Stimulated activated CD8-positive, alpha-beta memory T cell treated with anti-CD3 and anti-CD28 coated beads, Interleukin-12 subunit alpha, Interleukin-12 subunit beta, amount 100 ng/mL, for 4 hours (primary cell): Measurements from ENCODE around the gene FIGN.

ENCODE experiments used
- DNase-seq: peaks from one replicate; pipeline ENCODE4 v3.0.0-alpha.2; 2020; ENCODE audit warnings: low read depth

Gene FIGN

DNA sequence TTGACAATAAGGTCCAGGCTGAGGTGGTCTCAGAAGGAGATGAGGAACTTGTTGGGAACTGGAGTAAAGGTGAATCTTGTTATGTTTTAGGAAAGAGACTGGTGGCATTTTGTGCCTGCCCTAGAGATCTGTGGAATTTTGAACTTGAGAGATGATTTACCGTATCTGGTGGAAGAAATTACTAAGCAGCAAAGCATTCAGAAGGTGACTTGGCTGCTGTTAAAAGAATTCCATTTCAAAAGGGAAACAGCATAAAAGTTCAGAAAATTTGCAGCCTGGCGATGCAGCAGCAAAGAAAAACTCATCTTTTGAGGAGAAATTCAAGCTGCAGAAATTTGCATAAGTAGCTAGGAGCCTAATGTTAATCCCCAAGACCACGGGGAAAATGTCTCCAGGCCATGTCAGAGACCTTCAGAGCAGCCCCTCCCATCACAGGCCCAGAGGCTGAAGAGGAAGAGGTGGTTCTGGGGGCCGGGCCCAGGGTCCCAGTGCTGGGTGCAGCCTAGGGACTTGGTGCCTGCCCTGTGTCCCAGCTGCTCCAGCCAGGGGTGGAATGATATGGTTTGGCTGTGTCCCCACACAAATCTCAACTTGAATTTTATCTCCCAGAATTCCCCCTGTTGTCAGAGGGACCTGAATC, 73.5 kb downstream of the FIGN start:
- DNase-seq: no peak

DNA sequence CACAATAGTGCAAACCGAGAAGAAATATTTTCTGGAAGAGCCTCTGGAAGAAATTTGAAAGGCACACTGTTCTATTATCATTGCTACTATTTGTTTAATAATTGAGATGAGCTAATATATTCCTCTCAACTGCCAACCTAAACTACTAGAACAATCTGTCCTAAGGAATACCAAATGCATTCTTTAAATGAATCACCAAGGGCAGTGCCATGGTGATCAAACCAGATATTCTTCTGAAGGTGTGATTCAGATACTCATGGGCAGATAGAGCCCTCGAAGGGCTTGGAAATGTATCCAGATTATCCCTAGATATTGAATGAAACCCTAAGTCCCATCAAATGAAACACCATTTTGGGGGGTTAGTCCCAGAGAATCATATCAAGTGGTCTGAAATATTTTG, 76.6 kb downstream of the FIGN start:
- DNase-seq: no peak

DNA sequence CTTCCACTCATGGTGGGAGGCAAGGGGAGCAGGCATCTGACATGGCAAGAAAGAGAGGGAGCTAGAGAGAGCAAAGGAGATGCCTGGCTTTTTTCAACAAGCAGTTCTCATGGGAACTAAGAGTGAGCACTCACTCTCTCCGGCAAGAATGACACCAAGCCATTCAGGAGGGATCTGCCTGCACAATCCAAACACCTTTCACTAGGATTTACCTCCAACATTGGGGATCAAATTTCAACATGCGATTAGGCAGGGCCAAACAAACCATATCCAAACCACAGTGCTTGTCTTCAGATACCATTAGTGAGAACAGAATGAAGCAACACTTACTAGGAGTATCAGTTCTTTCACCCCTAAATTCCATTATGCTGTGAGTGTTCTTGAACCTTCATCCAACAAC, 77.3 kb downstream of the FIGN start:
- no peak for DNase-seq

DNA sequence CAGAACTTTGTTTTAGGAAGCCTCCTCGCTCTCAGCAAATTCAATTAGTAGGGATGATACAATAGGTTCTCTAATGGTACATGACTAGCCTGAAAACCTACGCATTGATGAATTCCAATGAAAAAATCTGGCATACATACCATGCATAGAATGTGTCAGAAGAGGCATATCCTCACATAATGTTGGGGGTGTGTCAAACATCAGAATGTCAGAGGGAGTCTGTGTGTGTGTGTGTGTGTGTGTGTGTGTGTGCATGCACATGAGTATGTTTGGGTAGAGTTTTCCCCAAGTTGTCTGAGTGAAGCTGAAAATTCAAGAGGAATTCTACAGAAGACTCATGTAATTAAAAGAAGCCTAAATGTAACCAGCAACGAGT, 78.5 kb downstream of the FIGN start:
- DNase-seq: no peak

DNA sequence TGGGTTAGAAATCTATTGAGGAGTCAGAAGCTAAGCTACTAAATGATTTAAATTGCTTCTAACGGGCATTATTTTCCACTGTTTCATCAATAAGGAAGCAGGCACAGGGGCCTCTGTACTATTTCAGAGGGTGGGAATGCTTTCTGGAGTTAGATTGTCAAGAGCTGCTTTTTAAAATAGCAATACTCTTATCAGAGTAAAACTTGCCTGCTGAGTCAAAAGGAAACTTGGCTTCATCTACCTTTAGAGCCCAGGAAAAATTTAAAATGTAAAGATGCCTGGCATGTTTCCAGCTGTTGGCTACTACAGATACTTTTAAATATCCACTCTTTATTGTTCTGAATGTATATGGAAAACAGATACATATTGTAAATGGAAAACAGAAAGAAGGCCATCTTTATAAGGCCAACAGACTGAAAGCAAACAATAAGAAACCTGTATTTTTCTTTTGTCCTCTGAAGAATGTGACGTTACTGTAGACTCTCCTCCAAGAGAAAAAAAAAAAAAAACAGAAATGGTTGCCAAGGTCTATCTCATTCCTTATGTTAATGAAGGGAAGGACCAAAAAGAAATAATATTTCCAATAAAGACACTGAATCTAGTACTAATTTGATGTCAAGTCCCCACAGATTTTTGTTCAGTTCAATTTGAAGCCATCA, 79.1 kb downstream of the FIGN start:
- DNase-seq: no peak

DNA sequence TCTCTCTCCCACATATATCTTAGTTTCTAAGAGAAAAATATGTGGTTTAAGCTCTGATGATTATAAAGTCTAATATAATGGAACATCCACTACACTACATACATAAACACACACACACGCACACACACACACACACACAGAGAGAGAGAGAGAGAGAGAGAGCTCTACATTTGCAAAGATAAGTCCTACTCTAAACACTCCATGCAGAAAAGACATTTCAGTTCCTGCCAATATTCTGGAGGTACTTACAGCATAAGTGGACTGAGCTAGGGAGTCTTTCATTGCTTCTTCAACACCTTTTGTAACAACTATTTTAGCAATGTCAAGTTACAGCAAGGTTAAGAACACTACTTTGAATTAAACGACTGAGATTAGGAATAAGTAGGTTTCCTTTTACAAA, 80.1 kb downstream of the FIGN start:
- DNase-seq: no peak

DNA sequence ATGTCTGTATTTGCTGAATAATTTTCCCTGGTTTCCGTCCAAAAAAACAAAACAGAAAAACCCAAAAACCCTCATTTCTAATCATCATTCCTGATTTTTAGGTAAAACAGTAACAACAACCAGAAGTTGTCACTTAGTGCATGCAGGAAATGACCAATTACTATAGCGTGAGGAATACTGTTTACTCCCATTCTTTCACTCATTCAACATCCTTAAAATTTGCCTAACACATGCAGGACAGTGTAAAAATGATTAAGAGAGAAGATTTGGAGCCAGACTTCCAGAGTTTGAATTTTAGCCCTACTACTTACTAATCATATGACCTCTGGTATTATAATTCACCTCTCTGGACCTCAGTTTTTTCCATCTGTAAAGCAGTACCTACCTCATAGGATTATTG, 83.1 kb downstream of the FIGN start:
- DNase-seq: no peak

DNA sequence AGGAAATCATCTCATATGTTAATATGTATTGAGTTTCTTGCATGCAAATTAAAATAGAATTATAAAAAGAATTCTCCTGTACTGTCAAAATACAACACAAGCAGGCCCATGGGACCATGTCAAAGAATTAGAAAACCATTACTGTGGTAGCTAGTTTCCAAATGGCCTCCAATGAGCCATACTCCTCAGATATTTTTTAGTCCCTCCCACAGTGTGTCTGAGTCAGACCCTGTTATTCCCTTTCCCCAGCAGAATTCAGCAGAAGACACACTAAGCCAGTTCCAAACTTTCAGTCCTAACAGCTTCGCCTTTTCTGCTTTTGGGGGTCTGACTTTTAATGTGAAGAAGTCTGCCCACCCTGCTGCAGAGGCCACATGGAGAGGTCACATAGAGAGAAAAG, 86.7 kb downstream of the FIGN start:
- no peak for DNase-seq

DNA sequence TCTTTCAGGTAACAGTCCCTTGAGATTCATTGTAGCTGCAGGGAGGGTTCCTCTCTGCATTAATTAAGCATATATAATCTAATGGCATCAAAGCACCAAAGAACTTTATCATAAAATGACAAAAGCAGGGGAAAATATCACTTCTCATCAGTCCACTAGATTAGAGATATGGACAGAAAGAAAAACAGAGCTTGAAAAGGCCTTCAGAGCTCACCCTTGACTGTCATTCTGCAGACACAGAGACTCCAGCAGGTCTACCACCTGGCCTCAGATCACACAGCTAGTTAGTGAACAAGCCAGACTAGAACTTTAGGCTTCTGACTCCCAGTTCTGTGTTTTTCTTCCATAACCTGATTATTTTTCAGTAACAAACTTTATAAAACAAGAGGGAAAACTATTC, 88.5 kb downstream of the FIGN start:
- no peak for DNase-seq

DNA sequence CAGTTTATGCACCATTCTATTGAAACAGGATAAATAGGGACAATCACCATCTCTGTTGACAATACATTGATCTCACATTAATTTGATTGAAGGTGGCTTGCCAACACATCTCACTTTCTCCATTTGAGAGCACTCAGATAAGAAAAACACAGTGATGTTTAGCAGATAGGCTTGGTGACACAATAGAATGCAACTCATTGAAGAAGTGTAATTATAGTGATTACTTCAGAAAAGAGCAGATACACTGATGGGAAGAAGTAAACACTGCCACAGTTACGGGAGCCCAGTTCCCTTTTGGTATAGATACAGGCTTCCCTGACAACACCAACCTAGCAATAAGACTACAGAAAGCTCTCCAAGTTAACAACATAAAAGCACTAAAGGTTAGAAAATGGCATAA, 89.1 kb downstream of the FIGN start:
- no peak for DNase-seq

DNA sequence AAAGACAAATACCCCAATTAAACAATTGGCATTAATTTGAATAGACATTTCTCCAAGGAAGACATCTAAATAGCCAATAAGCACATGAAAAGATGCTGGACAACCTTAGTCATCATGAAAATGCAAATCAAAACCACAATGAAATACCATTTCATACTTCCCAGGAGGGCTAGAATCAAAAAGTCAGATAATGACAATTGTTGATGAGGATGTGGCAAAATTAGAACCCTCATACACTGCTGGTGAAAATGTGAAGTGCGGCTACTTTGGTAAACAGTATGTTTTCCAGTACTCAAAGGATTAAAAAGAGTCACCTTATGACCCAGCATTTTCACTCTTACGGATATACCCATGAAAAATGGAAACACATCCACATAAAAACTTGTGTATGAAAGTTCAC, 91.6 kb downstream of the FIGN start:
- DNase-seq: no peak

DNA sequence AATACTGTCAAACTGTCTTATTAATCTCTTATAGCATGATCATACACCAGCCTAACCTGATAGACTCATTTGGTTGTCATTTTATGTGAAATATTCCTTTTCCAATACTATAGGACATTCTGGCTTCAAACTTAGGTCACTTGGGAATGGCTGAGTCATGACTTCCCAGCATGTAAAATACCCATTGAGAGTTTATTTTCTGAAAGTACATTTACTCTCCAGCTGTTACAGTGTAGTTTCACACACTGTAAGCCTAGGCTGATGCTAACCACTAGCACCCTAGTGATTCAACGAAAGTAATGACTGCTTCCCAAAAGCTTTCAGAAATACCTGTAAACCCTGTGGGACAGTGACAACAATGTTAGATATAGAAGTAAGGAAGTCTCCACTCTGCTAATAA, 93.8 kb downstream of the FIGN start:
- no peak for DNase-seq

DNA sequence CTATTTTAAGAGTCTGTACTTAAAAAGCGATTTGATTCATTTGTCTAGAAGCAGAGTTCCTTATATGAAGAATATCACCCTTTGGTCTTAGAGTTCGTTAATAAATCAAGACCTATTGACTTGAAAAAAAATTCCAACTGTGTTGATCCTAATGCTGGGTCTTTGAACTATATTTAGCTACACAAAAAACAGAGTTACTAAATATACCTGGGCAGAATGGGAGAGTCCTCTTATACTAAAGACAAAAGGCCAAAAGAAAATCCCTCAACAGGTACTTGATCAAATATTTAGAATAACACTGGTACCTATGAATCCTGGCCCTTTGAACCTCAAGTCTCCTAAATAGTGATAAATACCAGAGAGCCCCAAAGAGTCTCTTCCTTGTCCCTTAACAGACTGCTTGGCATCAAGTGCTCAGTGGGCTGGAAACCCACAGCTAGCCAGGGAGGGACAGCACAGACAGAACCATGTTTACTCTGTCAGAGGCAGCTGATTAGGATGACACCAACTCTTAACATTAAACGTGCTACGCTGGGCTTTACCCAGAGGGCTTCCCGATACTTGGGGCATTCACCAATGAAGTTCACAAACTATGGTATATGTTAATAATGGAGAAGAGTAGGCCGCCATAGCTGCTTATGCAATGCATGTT, 95.1 kb downstream of the FIGN start:
- no peak for DNase-seq

DNA sequence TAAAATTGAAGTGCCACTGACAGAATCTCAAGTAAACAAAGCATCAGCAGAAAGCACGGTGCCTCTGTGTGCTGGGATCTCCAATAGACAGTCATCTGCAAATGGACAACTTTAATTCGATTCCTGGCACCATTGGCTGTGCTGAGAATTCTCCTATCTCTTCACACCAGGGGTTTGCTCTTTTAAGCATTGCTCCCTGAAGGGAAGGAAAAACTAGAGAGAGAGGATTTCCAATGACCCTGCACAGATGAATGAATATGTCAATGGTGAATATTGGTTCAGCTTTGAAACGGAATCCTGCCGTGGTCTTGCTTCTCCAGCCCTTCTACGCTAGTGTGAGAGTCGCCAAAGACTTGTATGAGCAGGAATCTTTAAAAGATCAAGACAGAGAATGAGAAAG, 97.9 kb downstream of the FIGN start:
- DNase-seq: no peak

DNA sequence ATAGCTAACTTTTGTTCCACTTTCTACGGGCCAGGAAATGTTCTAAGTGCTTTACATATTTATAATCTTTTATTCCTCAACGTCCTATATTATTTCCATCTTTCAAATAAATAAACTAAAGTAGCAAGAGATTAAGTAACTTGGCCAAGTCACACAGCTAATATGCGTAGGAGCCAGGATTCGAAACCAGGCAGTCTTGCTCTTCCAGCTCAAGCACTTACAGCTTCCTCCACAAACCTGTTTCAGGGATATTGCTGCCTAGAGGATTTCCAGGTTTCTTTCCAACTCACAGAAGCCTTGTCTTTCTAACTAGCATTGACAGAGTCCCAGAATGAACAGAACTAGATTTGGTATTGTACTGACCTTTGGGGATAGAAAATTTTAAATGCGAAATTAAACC, 102.5 kb downstream of the FIGN start:
- no peak for DNase-seq

DNA sequence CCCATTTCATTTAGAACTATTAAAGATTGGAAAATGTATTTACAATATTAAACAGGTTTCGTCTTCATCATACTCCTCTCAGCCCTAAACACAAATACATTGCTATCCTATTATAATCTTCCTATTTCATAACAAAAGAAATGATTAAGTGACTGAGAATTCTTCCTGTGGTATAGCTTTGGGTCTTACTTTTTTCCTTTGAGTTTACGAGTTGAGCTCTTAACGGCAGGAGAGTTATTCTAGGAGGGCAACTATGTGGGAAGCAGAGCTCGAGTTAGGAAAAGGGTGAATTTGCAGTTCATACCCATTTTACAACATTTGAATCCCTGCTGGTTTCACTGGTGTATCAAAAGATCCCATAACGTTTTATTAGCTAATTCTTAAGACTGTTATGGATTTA, 105.0 kb downstream of the FIGN start:
- DNase-seq: no peak

DNA sequence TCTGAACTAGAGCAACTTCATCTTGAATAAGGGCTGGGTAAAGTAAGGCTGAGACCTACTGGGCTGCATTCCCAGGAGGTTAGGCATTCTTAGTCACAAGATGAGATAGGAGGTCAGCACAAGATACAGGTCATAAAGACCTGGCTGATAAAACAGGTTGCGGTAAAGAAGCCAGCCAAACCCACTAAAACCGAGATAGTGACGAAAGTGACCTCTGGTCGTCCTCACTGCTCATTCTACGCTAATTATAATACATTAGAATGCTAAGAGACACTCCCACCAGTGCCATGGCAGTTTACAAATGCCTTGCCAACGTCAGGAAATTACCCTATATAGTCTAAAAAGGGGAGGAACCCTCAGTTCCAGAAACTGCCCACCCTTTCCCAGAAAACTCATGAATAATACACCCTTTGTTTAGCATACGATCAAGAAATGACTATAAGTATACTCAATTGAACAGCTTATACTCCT, 109.1 kb downstream of the FIGN start:
- no peak for DNase-seq

DNA sequence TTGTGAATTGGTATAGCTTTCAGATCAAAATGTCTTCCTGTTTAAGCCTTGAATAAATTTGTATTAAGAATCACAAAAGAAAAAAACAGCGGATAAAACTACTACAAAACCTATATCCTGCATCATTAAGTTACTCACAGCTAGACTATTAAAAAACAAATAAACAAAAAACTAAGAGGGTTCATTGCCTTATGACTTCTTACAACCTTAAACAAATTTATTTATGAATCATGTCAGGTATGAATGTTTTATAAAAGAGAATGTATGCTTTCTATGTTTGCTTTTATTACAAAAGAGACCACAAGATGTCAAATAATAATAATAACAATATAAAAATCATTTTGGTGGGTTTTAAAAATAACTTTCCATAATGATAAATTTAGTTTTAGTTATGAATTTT, 109.6 kb downstream of the FIGN start:
- DNase-seq: no peak

DNA sequence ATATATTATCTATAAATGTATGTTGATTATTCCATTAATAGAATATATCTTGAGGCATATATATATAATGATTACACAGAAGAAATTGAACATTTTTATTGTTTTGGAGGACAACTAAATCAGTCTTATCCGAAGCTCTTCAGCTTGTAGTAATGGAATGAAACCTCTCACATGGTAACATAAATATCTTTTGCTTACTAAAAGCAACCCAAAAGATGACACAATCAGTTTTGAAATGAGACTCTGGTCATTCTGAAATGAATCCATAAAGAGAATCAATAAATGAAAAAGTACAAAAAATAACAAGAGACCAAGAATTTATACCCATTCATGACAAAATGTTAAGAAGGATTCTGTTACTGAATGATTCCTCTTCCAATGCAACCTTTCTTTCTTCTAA, 110.2 kb downstream of the FIGN start:
- no peak for DNase-seq

DNA sequence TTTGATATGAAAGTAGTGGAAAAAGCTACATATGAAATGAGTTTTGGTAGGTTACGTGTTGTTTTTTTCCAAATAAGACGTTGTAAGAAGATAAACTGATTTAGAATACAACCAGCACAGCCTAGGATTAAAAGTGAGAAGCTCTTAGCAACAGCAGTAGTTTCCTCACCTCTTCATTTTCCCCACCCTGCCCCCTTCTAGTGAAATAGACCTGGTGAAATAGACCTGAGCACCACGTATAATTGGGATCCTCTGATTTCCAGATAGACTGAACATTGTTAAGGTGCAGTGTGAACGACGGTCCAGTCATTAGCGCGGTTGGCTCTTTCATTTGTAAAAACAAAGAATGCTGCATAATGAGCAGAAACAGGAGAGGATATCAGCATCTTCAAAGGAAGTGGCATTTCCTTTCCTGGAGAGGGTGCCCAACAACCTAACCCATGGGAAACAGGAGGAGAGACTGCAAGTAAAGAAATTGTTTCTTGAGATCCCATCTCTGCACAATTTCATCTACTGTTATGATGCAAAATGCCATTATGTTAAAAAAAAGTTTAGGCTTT, 114.3 kb downstream of the FIGN start:
- DNase-seq: no peak

DNA sequence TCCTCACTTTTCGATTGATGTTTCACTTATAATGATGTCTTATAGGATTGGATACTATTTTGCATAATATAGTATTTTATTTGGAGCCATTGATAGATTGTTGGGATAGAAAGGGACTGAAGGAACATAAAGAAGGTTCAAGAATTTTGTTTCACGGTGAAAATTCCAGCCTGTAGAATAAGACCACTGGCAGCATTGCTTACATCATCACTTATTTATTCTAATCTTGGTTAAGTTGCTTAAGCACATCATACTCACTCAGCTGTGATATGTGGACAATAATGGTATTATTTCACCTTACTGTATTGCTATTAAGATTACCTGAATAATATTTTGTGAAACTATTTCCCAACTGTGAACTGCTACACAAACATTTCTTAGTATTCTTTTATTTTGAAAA, 118.3 kb downstream of the FIGN start:
- no peak for DNase-seq

DNA sequence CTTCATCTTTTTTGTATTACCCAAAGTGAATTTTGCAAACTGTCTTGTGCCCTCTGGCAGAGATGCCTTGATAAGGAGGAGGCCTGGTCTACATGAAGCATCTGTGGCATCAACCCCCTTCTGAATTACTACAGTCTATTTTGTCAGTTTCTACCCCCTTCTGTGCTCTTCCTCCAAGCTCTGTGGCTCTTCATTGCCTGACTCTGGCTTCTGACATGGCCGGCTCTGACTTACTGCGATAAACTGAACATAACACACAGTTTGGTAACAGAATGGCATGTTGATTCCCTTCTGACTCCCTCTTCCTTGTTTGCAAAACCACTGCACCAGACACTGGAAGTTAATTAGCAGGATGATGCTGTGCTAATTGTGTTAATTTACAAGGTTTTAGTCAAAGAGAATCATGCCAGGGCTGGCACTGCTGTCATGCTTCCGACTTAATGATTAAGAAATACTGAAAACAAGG, 122.5 kb downstream of the FIGN start:
- DNase-seq: no peak

DNA sequence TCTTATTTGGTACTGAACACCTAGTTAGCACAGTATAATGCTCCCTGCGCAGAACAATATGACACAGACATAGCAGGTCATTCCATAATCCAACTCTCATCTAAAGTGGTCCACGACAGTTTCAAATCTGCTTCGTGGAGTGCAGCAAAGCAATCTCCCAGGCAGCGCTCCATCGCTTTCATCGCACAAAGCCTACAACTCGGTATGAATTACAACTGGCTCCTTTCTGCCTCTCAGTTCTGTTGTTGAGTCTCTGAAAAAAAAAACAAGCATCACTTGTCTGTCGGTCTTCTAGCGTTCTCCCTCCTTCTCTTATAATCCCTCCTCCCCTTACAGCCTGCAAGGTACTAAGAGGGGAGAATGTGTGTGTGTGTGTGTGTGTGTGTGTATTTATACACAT, 123.5 kb downstream of the FIGN start:
- DNase-seq: no peak
